Measurements from ENCODE around the gene EIF4G3.

DNA sequence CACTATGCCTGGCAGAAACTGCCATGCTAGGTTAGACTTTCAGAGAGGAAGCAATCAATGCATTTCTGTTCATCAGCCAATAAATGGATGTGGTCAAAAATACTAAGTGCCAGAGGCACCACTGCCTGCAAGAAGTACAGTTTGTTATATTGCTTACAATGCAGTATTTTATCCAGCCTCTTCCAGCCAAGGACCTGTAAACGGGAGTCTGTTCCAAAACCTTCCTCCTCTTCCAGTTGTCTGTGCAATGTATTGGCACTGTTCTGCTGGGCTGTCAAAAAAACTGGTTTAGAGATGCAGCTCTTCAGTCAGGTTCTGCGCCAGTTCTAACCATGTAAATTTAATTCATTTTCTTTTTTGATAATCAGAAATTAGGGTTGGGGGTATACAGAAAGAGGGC, 175.7 kb downstream of the EIF4G3 start:
- TF ChIP-seq POLR2AphosphoS5 (IDR thresholded peaks at IDR 0.05; ENCODE audit: low read depth, low read length) (no peak), POLR2A (IDR thresholded peaks at IDR 0.05; ENCODE audit: low read depth, low read length) (no peak), TAF1 (IDR thresholded peaks at IDR 0.05; ENCODE audit: borderline replicate concordance, low read depth, low read length) (no peak)
